HG03354 (cell line): Measurements from ENCODE around the gene APBA1.

Experiments used
- ATAC-seq: cut with Tn5 transposase; IDR thresholded peaks from one replicate; pipeline ENCODE4 v1.9.1; 2021; ENCODE audit warnings: mild to moderate bottlenecking; ENCODE audit not compliant: unreplicated experiment, poor library complexity, severe bottlenecking

Gene APBA1

DNA sequence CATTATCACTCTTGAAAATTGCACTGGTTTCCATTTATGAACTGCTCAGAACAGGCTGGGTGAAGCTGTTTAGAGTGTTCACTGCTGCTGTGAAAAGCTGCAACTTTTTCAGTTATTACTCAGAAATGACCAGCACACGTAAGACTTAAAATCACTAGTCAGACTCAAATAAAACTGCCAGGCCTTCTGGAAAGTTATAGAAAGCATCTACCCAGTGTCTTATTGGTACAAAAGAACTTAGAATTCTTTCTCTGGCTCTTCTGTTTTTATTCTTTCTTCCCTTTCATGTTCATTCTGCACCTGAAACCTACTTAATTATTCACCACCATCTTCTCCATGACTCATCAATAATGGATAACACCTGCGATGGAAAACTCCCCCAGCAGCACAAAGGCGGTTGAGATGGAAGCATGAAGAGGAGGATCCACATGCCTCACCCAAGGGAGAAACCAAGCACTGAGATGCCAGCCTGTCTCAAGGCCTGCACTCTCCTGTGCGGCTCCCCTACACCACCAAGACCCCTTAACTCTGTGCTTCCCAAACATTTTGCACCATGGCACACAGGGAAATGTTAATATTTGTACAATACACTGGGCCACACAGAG, 175.2 kb downstream of the APBA1 start:
- no peak for ATAC-seq

DNA sequence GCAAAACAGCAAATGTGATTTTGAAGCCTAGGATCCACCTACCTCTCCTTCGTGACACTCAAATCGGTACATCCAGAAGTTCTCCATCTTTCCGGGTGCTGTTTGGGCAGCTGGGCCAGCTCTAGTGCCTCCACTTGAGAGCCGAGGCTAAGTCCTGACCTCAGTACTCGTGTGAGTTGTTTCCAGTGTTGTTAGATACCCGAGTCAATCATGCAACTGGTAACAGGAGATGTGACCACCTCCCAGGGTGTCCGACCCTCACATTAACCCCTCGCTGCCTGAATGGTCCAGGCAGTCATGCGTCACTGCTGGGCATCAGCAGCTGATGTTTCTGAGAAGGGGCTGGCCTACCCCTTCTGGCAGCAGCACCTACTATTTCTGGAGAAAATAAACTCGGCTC, 176.9 kb downstream of the APBA1 start:
- no peak for ATAC-seq

DNA sequence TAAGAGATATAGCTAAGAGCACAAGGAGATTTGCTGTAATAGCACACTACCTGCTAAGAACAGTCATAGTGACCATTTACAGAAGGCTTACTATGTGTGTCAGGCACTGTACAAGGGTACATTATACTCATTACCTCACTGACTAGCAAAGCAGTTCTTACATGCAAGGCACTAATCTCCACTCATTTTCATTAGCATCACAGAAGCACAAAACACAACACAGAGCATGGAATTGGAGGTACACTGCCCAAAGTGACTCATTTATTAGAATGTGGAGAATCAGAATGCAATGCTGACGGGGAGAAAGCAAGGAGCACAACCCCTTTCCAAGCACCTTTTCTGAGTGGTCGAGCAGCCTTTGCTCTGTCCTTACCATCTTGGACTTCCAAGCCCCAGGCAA, 177.4 kb downstream of the APBA1 start:
- no peak for ATAC-seq

DNA sequence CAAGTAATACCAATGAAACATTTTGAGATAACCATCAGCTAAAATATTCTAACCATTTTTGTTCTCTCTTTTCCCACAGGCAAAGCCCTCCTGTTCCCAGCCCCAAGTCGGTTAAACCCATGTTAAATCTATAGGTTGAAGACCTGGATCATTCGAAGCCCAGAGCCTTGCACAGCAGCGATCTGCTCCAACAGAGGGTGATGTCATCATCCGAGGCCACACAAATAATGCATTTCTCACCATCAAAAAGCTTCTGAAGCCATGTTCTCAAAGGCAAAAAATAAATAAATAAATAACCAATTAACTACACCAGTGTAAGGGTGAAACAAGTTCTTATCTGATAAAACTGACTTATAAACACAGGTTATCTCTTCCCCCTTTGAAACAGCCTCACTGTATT, 178.0 kb downstream of the APBA1 start:
- no peak for ATAC-seq

DNA sequence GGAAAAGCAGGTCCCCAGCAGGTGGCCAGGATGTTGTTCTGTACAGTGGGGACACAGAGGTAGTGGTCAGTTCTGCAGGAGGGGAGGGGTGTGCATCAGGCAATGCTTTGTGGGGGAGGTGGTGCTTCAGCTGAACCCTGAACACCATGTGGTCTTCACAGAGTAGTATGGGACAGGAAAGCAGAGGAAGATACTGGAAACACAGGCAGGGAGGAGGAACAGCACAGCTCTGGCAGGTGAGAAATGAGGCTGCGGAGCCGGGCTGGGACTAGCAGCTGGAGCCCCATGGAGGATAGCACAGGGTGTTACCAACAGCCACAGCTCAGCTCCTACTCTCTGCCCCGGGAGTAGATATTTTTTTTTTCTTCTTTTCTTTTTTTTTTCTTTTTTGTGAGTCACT, 185.7 kb downstream of the APBA1 start:
- no peak for ATAC-seq

DNA sequence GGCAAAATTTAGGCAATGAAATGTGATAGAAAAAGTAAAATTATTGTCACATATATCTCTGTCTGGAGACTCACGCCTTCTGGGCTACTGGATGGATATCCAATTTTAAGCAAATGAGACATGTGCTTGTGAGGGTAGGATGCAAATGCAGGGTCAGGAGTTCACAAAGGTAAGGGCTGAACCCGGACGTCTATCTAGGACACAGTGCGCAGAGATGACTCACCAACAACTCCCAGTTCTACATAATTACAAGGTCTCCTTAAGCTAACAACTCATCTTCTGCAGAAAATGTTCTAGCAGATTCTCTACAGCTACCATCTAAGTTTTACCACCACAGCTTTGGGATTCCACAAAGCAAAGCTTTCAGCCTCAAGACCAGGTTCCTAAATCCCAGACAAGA, 186.7 kb downstream of the APBA1 start:
- ATAC-seq = no peak

DNA sequence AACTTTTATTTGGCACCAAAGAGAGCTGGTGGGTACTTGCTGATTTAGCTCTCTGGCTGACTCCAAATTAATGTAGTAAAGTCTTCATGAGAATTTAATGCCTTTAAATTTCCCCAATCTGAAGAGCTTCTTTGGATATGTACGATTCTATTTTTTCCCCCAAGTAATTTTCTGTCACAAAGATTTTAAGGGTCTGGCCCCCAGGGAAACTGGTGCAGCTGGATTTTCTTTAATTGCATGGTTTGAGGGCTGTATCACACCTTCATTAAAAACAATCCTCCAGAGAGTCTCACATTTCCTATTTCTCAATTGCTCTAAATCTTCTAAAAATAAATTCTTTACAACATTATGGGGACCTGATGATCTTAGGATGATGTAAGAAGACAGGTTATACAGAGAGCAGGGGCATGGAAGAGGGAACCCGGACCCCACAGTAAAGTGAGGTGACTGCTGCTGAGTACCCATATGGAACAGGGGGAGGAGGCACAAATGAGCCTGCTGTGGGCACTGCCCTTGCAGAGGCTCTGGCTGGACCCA, 188.2 kb downstream of the APBA1 start:
- ATAC-seq = no peak

DNA sequence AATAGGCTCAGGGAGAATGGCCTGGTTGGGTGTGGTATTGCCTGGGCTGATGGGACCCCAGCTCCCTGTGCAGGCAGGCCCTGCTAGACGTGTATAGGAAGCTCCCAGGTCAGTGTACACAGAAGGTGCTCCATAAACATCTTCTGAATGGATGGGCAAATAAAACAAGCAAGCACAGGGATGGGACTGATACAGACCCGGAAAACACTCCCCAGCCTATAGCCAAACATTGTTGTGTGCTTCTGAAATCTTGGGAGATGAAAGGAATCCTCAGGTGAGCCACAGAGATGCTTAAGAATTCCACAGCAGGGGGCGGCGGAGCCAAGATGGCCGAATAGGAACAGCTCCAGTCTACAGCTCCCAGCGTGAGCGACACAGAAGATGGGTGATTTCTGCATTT, 195.4 kb downstream of the APBA1 start:
- no peak for ATAC-seq

DNA sequence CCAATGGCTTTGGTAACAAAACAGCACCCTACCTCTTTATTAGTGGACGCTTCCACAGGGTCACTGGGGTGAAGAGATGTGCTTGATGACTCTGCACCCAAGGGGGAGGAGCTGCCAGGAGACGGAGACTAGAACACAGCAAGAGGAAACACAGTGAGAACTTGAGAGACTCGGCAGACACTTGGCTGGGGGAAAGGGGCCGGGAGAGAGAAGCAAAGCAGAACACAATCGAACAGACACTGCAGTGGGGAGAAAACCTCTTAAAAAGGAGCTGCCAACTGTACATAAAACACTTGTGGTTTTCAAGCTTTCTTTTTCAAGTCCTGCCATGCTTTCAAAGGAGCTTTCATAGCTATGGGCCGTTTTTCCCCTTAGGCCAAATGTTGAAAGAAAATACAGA, 196.2 kb downstream of the APBA1 start:
- ATAC-seq = no peak

DNA sequence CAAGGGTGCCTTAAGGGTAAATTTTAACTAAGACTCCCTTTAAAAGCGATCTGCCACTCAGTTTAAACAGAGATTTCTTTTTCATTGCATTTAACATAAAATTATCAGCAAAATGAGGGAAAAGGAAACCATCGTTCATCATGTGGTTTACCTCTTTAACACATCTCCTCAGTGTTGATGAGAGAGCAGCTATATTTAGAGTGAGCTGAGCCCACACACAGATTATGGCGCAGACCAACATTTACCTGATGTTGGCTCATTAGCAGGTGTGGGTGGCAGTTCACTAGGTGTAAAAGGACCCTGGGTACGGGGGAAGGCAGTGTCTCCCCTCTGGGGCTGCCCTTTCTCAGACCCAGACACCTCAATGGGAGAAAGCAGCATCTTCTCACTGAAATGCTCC, 197.3 kb downstream of the APBA1 start:
- ATAC-seq = no peak

DNA sequence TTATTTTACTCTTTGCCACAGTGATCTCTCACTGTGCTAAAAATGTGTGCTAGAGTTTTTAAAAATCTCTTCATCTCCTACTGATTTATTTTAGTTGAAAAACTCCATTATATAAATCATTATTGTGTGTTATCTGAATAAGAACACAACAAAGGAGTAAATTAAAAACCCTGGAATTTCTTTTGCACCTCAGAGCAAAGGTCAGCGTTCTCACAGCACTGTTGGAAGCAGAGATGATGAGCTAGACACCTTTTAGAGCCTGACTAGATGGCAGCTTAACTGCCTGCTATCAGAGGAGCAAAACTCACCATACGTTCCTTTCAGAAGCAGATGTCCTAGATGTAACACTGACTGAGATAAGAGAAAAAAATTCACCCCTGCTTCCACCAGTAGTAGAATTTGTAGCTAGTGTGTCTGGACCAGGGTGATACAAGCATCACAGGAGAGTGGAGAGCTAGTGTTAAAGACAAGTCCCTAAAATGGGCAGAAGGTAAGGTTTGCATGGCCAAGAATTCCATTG, 200.0 kb downstream of the APBA1 start:
- no peak for ATAC-seq

DNA sequence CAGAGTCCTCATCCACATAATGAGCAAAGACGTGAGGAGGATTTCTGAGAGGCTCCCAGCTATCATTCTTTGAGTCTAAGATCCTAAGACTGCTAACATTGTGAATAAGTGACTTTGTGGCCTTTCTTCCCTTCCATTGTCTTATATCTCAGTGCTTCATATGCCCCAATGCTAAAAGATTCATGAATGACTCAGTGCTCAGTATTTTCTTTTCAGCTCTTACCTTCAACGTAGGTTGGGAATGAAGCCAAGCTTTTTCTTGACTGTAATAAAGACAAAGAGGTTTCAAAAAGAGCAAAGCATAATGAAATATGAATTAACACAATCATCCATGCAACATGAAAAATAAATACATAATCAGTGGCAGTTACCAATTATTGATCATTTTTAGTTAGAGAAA, 200.7 kb downstream of the APBA1 start:
- no peak for ATAC-seq

DNA sequence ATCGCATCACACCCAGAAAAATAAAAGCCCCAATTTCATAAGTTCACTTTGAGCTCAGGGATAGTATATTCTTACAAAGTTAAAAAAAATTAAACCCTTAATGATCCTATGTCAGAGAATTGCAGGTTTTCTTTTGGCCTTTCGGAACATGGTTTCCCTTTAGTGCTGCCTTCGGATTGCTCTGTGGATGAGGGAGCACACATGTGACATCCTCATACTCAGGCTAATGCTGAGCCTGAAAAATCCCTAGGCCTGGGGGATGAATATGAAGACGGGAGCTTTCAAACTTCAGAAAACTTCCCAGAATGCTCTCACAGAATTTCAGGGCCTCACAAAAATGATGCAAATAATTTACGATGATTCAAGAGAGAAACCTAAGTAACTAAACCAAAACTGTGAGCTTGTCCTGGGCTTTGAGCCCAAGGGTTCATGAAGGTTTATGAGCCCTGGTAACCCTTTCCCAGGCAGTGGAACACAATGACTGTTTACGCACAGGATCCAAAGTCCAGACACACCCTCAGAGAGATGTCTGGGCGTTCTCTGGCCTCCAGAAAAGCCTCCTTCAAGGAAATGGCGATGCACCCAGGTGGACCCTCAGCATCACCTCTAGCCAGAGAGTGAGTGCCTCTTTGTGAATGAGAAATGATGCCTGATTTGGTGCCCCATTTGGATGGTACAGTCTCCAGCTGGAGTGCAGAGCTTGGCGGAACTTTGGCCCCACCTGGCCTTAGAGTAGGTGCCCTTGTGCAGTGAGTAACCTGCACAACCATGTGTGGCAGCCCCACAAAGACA, 201.8 kb downstream of the APBA1 start:
- no peak for ATAC-seq

DNA sequence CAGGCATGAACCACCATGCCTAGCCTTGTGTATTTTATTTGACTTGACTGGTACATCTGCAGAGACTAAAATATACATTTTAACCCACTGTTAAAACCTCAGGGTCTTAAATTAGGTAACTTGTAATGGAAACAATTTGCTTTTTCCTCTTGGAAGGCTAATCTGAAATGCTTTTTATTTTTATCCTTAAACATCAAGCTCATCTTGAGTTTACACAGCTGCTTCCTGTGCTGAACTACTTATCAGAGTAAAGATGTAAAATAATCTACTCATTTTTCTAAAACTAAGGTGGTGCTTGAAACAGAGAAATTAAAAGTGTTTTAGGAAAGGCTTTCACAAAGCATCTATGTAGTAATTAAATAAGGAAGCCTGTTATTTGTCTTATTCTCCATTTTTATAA, 203.0 kb downstream of the APBA1 start:
- ATAC-seq = no peak

DNA sequence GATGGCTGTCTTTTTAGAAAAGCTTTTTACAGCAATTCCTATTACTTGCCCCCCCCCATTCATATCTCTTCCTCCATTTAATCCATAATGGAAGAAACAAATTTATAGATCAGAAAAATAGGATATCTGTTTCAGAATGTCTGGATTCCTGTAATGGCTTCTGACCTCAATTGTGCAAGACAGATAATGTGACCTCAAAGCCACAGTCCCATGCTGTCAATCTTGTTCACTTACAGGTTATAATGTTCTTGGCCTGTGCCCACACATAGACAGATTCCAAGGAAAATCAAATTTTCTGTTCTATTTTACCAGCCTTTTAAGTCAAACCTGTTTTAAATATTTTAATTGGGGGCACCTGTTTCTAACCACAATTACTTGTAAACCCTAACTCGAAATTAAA, 203.8 kb downstream of the APBA1 start:
- no peak for ATAC-seq

DNA sequence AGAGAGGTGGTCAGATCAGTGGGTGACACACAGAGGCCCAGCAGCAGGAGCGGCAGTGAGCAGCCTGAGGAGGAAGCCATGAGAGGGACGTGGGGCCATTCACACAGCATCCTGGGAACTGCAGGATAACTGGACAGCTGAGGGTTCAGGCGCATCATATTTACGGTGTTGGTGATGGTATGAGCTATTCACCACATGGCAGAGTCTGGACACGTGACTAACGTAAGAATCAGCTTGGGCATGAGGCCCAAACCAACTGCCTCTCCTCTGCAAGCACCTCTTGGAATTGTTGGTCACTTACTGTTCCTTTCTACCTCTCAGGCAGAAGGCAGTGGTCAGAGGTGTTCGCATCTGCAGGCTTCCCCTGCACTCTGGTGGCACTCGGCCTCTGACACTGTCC, 206.0 kb downstream of the APBA1 start:
- ATAC-seq = no peak

DNA sequence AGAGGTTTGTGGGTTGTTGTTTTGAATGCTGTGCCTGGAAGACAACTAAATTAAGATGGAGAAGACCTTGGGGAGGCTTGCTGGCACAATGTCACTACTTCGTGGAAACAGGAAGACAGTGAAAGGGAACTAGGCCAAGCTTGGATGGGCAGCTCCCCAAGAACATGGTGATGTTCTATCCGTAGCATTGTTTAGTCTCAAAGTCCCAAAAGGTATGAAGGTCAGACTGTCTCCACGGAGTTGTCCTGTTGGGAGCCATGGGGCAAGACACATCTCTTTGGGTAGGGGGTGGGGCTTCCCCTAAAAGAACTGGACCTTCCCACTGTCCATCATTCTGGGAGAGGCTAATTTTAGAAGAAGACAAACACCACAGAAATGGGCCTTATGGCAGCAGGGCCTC, 206.7 kb downstream of the APBA1 start:
- ATAC-seq = no peak

DNA sequence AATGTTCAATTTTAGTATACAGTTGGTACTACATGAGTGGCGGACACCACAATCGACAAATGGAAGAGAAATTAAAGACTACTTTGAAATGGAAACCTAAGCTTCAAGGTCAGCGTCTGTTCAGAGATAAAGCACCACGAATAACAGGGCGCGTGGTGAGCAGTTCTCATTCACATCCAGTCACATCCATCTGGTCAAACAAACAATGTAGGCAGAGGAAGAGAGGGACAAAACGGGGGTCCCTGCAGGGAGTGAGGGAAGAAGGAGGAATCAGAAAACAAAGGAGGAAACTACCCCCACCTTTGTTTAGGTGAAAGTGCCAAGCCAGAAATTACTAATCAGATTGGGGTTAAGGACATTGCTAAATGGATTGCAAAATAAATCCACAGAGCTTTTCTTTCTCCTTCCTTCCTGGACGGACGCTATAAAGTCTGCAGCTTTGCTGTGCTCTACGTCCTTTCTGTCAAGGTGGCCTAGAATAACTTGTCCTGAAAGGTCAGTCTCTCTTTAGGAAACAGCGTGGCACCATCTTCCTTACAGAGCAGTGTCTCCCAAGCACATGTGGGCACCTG, 208.6 kb downstream of the APBA1 start:
- no peak for ATAC-seq

DNA sequence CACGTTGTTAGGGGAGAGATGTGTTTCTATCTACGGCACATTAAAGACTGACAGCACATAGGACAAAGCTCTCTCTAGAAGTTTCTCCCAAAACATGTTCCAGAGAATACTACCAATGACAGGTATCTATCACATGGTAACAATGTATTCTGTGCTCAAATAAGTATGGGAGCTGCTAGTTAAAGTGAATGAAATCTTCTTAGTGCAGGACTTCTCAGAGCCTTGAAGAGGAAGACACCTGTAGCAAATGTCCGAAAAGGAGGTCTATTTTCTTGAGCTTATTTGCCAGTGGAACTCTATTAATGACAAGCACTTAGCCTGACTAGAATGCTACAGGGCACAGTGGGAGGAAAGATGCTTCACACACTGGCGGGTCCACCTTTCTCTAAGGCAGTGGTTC, 209.8 kb downstream of the APBA1 start:
- no peak for ATAC-seq

DNA sequence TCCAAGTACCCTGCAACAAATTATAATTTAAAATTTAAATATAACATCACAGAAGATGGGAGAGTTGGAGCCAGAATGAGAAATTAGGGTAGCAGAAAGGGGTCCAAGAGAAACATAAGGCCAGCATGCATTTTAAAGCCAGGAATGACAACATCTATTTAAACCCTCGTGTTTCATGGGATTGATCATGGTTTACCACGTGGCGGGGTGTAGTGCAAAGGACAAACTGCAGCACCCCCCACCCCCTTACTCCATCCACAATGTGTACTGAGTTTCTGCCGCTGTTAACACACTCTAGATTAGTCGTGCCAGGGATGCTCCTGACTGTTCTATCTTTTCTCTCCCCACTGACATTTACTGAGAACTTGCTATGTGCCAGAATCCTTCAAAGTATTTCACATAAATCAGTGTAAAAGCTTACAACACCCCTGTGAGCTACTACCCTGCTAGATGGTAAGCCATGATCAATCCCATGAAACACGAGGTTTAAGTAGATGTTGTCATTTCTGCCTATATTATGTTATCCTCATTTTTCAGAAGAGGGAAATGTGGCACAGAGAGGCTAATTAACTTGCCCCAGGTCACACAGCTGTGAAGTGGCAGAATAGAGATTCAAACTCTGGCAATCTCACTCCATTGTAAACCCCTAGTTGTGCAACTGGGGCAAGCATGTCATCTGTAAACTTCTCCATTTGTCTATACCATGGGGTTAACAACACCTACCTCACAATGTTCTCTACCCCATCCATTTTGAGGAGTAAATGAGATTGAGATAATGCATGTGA, 210.9 kb downstream of the APBA1 start:
- ATAC-seq = no peak
